Stimulated activated naive CD8-positive, alpha-beta T cell treated with anti-CD3 and anti-CD28 coated beads, Interleukin-15, Interleukin-2, amounts not matched to agents 100 U/mL and 50 U/mL, for 24 hours (primary cell): ENCODE data around the gene KIF12.

ENCODE experiments used
- ATAC-seq: fragments of 150-1000 bp; cut with Tn5 transposase; one replicate; pipeline ENCODE4 v1.10.0; 2021
- DNase-seq: peaks from one replicate; pipeline ENCODE4 v3.0.0; 2021

Gene KIF12

GRCh38 chr9:114105236-114105635, 6.1 kb upstream of the KIF12 start:
- no peak for DNase-seq
- ATAC-seq = no peak

- ATAC-seq = no peak
- DNase-seq = no peak
Measured at GRCh38 chr9:114102484-114102883, 3.4 kb upstream of the KIF12 start.

DNA sequence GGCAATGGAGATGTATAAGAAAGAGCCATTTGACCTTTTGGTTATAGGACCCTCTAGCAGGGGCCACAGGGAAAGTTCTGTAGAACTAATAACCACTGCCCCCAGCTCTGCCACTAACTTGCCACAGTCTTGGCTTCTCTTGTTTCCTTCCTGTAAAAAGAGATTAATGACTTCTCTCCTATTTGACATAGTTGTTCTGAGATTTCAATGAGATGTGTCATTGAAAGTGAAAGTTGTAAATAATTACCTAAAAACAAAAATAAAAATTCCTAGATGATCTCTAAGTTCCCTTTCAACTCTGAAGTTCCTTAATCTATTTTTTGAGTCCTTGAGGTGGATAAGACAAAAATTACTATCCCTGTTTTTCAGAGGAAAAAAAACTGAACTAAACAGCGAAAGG, 1.4 kb upstream of the KIF12 start:
- DNase-seq = no peak
- no peak for ATAC-seq

- DNase-seq (no peak), ATAC-seq (no peak)
Measured at GRCh38 chr9:114099669-114100270, 678 bp upstream of the KIF12 start.

DNA sequence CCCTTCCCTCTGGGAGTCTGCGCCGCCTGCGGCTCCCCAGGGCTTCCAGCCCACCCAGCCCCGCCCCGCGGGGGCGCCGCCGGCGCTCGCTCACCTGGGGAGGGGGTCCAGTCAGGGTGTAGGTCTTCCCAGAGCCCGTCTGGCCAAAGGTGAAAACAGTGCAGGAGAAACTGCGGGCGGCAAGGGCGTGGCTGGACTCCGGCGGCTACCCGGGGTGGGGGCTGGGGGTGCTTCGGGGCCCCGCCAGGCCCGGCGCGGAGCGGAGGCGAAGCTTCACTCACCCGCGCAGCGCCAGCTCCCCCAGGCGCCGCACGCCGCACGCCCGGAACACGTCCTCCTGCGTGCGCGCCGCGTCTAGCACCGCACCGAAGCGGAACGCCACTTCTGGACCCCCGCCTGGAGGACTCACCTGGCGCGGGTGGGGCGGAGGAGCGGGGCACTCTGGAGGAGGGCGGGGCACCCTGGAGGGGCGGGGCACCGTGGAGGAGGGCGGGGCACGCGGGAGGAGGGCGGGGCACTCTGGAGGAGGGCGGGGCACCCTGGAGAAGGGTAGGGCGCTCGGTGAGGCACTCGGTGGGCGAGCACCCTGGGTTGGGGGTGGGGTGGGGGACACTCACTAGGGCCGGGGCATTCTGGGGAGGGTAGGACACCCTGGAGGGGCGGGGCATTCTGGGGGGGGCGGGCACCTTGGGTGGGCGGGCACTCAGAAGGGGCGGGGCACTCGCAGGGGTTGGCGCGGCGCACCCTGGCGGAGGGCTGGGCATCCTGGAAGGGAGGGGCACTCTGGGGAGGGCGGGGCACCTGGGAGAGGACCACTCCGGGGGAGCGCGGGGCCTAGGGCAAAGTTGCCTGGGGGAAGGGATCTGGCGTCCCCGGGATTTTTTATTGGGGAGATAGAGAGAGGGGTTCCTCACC, 814 bp downstream of the KIF12 start:
- DNase-seq = peak; percentile 50
- peak; percentile 62 for ATAC-seq

DNA sequence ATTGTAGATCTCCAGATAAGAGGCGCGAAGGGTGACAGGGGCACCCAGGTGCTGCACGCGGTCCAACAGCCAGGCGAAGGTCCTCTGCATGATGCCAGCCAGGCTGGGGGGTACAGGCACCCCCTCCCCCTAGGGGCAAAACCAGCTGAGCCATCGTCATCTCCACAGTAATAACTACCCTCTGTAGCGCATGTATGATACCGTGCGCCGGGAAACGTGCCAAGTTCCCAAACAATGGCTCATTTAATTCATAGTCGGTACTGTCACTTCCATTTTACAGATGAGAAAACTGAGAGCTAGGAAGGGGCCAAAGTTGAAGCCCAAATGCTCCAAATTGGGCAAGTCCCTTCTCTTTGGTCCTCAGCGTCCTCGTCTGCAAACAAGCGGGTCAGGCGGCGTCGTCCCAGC, 1.5 kb downstream of the KIF12 start:
- ATAC-seq (no peak), DNase-seq (no peak)

DNA sequence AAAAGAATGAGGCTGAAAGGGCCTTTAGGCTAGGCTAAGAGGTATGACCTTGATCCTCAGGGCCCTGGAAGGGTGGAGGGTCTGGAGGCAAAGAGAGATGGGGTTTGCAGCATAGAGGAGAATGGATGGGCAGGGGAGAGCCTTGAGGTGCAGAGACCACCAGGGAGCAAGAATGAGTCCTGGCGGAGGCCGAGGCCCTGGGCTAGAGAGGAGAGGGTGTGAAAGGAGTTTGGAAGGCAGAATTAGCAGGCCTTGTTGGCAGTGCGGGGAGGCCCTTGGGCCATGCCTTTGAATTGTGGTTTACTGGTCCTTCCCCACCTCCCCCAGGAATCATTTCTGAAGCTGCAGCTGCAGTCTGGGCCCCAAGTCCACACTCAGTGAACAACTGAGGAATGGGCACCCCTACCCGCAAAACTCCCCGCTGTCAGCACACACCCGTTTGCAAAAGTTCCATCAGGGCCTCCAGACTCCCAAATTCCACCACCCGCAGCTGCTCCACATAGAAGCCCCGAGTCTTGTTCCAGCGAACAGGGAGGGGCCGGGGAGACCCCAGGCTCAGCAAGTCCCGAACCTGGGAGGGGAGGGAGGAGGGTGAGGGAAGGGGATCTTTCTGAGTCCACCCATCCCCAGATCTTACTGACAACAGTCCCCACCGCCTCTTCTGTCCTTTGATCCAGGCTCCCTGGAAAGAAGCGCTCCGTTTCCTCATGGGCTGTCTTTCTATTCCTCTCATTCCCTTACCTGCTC, 2.1 kb downstream of the KIF12 start:
- DNase-seq = no peak
- ATAC-seq = no peak

GRCh38 chr9:114096041-114096511, 3.0 kb downstream of the KIF12 start:
- DNase-seq = peak; percentile 25
- ATAC-seq = no peak

GRCh38 chr9:114094971-114095370, 4.1 kb downstream of the KIF12 start:
- DNase-seq = no peak

DNA sequence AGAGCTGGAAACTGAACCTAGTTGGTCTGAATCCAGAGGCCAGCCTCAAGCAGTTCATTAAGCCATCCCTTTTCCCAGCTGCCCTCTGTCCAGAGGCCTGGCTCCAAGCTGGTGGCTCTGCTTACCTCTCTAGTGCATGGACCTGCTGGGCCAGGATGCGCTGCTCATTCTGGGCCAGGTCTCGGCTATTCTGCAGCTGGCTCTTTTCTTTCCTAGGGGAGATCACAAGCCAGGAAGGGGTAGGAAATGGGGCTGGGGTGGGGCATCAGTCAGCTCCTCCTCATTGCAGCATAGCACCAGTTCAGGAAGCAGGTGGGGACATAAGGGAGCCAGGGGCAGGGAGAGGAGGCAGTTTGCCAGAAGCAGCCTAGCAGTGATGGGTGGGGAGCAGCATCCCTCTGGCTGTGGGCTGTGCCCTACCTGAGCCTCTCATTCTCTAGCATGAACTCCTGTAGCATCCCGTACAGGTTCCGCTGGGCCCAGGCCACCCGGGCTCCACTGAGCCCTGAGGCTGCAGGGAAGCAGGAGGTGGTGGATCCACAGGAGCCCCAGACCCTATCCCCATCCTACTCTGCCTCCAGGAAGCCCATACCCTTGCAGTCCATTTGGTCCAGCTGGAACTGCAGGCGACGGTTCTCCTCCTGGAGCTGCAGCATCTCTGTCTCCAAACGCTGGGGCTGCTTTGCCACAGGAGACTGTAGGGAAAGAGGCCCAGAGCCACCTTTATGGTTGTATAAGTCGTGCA, 5.2 kb downstream of the KIF12 start:
- DNase-seq (no peak), ATAC-seq (no peak)

More at GRCh38 chr9:114094971-114095370, 4.1 kb downstream of the KIF12 start:
- no peak for ATAC-seq

DNA sequence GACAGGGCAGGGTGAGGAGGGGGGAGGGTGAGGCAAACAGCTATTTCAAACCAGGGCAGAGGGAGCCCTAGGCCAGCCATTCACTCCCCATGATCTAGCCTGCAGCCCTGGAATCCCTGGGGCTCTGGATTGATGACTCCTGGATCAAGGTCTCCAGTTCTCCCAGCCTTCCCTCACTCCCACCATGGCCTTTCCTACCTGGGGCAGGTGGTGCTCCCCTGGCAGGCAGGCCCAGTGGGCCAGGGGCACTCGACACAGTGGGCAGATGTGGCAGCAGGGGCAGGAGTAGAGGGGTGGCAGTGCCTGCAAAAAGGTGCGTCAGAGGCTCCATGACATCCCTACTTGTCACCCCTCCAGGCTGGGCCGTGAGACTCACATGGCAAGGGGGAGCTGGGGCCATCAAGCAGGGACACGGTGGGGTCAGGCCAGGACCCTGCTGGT, 6.0 kb downstream of the KIF12 start:
- DNase-seq (no peak), ATAC-seq (no peak)

GRCh38 chr9:114092336-114092735, 6.8 kb downstream of the KIF12 start:
- ATAC-seq = no peak

GRCh38 chr9:114091711-114092110, 7.4 kb downstream of the KIF12 start:
- DNase-seq (no peak), ATAC-seq (no peak)

More at GRCh38 chr9:114092336-114092735, 6.8 kb downstream of the KIF12 start:
- no peak for DNase-seq

GRCh38 chr9:114090798-114091197, 8.3 kb downstream of the KIF12 start:
- DNase-seq (no peak), ATAC-seq (no peak)

- no peak for ATAC-seq
Measured at GRCh38 chr9:114089206-114089840, 9.8 kb downstream of the KIF12 start.

DNA sequence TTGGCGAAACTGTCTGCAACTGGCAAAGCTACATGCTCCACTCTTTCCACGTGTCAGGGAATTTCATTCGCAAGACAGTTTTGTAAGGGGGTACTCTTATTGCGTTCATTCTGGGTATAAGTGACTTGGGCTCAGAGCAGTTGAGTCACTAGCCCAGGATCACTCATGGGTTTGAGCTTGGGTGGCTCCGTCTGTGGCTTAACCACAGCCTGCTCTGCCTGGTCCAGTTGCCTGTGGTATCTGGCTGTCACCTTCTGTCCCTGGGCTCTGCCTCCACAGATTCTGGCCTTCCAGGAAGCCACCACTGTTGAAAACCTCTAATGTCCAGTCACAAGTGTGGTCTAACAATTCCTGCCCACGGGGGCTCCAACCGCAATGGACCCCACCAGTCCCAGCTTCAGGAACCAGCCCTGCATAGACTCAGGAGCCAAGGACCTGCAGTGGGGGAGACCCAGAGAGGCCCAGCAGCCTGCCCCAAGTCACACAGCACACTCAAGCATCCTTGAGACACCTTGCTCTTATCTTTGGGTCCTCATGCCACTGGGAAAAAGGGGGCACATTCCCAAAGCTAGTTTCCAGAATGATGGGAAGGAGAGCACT, 10.4 kb downstream of the KIF12 start:
- no peak for ATAC-seq
- no peak for DNase-seq

More at GRCh38 chr9:114089206-114089840, 9.8 kb downstream of the KIF12 start:
- DNase-seq = no peak

GRCh38 chr9:114087721-114088120, 11.4 kb downstream of the KIF12 start:
- no peak for DNase-seq
- no peak for ATAC-seq

DNA sequence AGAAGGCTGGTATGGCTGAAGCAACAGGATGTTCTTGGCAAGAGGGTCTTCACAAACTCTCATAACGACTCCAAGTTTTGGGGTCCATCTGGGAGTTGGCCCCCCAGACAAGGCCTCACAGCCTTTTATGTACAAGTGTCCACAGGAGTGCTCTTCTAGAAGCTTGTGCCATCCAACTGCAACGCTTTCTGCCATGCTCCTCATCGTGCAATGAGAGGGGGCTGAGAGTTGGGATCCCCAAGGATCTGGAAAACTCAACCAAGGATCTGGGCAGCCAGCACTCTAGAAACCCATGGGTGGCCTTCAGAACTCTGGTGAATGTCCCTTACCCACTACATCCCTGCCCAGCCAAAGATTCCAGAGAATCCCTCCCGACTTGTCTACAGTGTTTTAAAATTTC, 12.5 kb downstream of the KIF12 start:
- no peak for DNase-seq
- ATAC-seq = no peak

DNA sequence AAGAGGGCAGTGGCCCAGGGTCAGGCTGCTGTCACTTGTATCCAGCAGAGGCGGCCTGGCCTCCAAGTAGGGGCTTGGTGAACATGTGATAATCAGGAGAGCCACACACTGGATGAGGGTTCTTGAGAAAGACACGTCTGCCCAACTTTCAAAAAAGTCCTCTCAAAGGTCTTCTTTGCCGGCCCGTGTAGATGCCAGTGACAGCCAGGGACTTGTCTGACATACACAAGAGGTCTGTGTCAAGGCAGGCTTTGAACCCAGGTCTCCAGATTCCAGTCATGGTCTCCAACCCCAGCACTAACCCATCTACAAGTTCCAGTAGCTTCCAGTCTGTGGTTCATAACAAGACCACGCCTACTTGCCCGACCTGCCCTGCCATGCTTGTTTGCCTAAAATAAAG, 13.1 kb downstream of the KIF12 start:
- ATAC-seq (no peak), DNase-seq (no peak)

GRCh38 chr9:114085387-114085789, 13.7 kb downstream of the KIF12 start:
- ATAC-seq = no peak

More at GRCh38 chr9:114085387-114085789, 13.7 kb downstream of the KIF12 start:
- no peak for DNase-seq
